MM.1S (cell line): ENCODE measurements around the gene CCDC63.

Source experiments
- DNase-seq: peaks from one replicate; pipeline ENCODE4 v3.0.0-alpha.2; 2015
- H2AFZ ChIP-seq: fragments of 300-600 bp; sonication (generic); 2 replicates; pipeline ENCODE4 v1.6.0; 2016; ENCODE audit warnings: antibody characterized with exemption, low read length
- H3F3A ChIP-seq: fragments of 300-600 bp; sonication (generic); 2 replicates; pipeline ENCODE4 v1.6.1; 2016; ENCODE audit warnings: mild to moderate bottlenecking, antibody characterized with exemption, low read length, moderate library complexity, mixed read lengths; ENCODE audit not compliant: insufficient read depth
- H3K27ac ChIP-seq: fragments of 300-600 bp; sonication (generic); 2 replicates; pipeline ENCODE4 v1.5.1; 2016; ENCODE audit warnings: mild to moderate bottlenecking, low read length
- H3K27me3 ChIP-seq: fragments of 300-600 bp; sonication (generic); replicated peaks from 2 replicates; pipeline ENCODE4 v1.6.0; 2016; ENCODE audit warnings: low read length; ENCODE audit not compliant: insufficient read depth
- H3K36me3 ChIP-seq: fragments of 300-600 bp; sonication (generic); replicated peaks from 2 replicates; pipeline ENCODE4 v1.6.1; 2016; ENCODE audit warnings: mild to moderate bottlenecking, low read length, mixed read lengths; ENCODE audit not compliant: insufficient read depth
- H3K4me1 ChIP-seq: fragments of 300-600 bp; sonication (generic); 2 replicates; pipeline ENCODE4 v1.6.1; 2016; ENCODE audit warnings: low read length, mixed read lengths
- H3K4me2 ChIP-seq: fragments of 300-600 bp; sonication (generic); 2 replicates; pipeline ENCODE4 v1.6.0; 2016; ENCODE audit warnings: low read depth, low read length
- H3K4me3 ChIP-seq: fragments of 300-600 bp; sonication (generic); 2 replicates; pipeline ENCODE4 v1.5.1; 2016; ENCODE audit warnings: low read length, mixed read lengths
- H3K79me2 ChIP-seq: fragments of 300-600 bp; sonication (generic); 2 replicates; pipeline ENCODE4 v1.6.1; 2016; ENCODE audit warnings: mixed run types, low read length, mixed read lengths
- H3K9ac ChIP-seq: fragments of 300-600 bp; sonication (generic); 2 replicates; pipeline ENCODE4 v1.6.1; 2016; ENCODE audit warnings: low read length, mixed read lengths
- H3K9me2 ChIP-seq: fragments of 300-600 bp; sonication (generic); replicated peaks from 2 replicates; pipeline ENCODE4 v1.6.1; 2016; ENCODE audit warnings: mild to moderate bottlenecking, low read length, mixed read lengths; ENCODE audit not compliant: insufficient read depth
- H3K9me3 ChIP-seq: fragments of 300-600 bp; sonication (generic); replicated peaks from 2 replicates; pipeline ENCODE4 v1.6.1; 2016; ENCODE audit warnings: mild to moderate bottlenecking, low read length, mixed read lengths; ENCODE audit not compliant: insufficient read depth
- H4K20me1 ChIP-seq: fragments of 300-600 bp; sonication (generic); 2 replicates; pipeline ENCODE4 v1.6.1; 2016; ENCODE audit warnings: mild to moderate bottlenecking, low read length, moderate library complexity, mixed read lengths; ENCODE audit not compliant: insufficient read depth
- CTCF ChIP-seq: fragments of 300-600 bp; sonication (generic); IDR thresholded peaks from 2 replicates; pipeline ENCODE4 v1.5.1; 2016; ENCODE audit warnings: antibody characterized with exemption, low read length, mixed read lengths
- EZH2 ChIP-seq: fragments of 300-600 bp; sonication (generic); optimal IDR thresholded peaks from 2 replicates; pipeline ENCODE3; 2017; ENCODE audit warnings: low read depth, mild to moderate bottlenecking, antibody characterized with exemption, low read length, mixed read lengths
- EZH2phosphoT487 ChIP-seq: fragments of 300-600 bp; sonication (generic); IDR thresholded peaks from 2 replicates; pipeline ENCODE4 v1.6.1; 2018; ENCODE audit warnings: antibody characterized with exemption, low read length

The CCDC63 gene

GRCh38 chr12:110927546-110927945 is 80.8 kb downstream of the CCDC63 start:
- Histone ChIP-seq H2AFZ (no peak overlapping the region), H3K4me3 (no peak overlapping the region), H3K79me2 (no peaks in the 10 kb centered on the region), H3K27ac (no peak overlapping the region), H3K9me3 (no peaks in the 10 kb centered on the region), H3K9me2 (no peaks in the 10 kb centered on the region), H4K20me1 (no peaks in the 10 kb centered on the region), H3K27me3 (no peaks in the 10 kb centered on the region), H3K4me1 (no peaks in the 10 kb centered on the region), H3F3A (no peaks in the 10 kb centered on the region), H3K4me2 (no peak overlapping the region), H3K36me3 (no peaks in the 10 kb centered on the region), H3K9ac (no peak overlapping the region)
- no peak for DNase-seq
- TF ChIP-seq EZH2phosphoT487 (no peak), CTCF (no peak), EZH2 (no peak)

- no peak overlapping the region for H3K4me3 ChIP-seq
- H3K27ac ChIP-seq: no peak overlapping the region
- H4K20me1 ChIP-seq: no peaks in the 10 kb centered on the region
- no peaks in the 10 kb centered on the region for H3F3A ChIP-seq
- TF ChIP-seq EZH2 (no peak), CTCF (no peak)
- H3K9me2 ChIP-seq: no peaks in the 10 kb centered on the region
- H3K9me3 ChIP-seq: no peaks in the 10 kb centered on the region
- H3K9ac ChIP-seq: no peak overlapping the region
- no peak overlapping the region for H3K4me2 ChIP-seq
- H2AFZ ChIP-seq: no peak overlapping the region
- H3K27me3 ChIP-seq: no peaks in the 10 kb centered on the region
- H3K4me1 ChIP-seq: no peaks in the 10 kb centered on the region
- H3K79me2 ChIP-seq: no peaks in the 10 kb centered on the region
- H3K36me3 ChIP-seq: no peaks in the 10 kb centered on the region
- no peak for DNase-seq
These were observed 81.9 kb downstream of the CCDC63 start for GRCh38 chr12:110928700-110929099.

- no peak for DNase-seq
- H3K4me3 ChIP-seq: no peak overlapping the region
- H3K79me2 ChIP-seq: no peaks in the 10 kb centered on the region
- no peak overlapping the region for H3K27ac ChIP-seq
- H3F3A ChIP-seq: no peaks in the 10 kb centered on the region
- TF ChIP-seq CTCF (no peak), EZH2 (no peak), EZH2phosphoT487 (no peak)
- no peaks in the 10 kb centered on the region for H3K36me3 ChIP-seq
- no peaks in the 10 kb centered on the region for H3K4me1 ChIP-seq
- H3K9me2 ChIP-seq: no peaks in the 10 kb centered on the region
- no peak overlapping the region for H3K4me2 ChIP-seq
- no peak overlapping the region for H2AFZ ChIP-seq
- H4K20me1 ChIP-seq: no peaks in the 10 kb centered on the region
- H3K27me3 ChIP-seq: no peaks in the 10 kb centered on the region
- H3K9me3 ChIP-seq: no peaks in the 10 kb centered on the region
- no peak overlapping the region for H3K9ac ChIP-seq
These were observed 83.0 kb downstream of the CCDC63 start for GRCh38 chr12:110929818-110930217.
